ENCODE measurements around the gene BICRAL.
"Not testable (repeated sequence)": the region's sequence is repeated elsewhere in the genome, so short reads cannot be mapped to it uniquely, and the experiment has no call there.

BICRAL gene

GRCh38 chr6:42805297-42805861 is 23.5 kb downstream of the BICRAL start:
- no peak for DNase-seq (ENCODE audit: low read depth)
- no peak for TF ChIP-seq CTCF (conservative IDR thresholded peaks at IDR 0.05; ENCODE audit: low read length)
- H3K4me3 ChIP-seq (ENCODE audit: low read length), result no peak overlapping the region

GRCh38 chr6:42806359-42806758 is 24.5 kb downstream of the BICRAL start:
- H3K4me3 ChIP-seq (ENCODE audit: low read length); DNase-seq (ENCODE audit: low read depth): not testable (repeated sequence)

GRCh38 chr6:42808492-42809483 is 26.9 kb downstream of the BICRAL start:
- no peak overlapping the region for H3K4me3 ChIP-seq (ENCODE audit: low read length)
- DNase-seq (ENCODE audit: low read depth), result no peak
- TF ChIP-seq CTCF (conservative IDR thresholded peaks at IDR 0.05; ENCODE audit: low read length), result no peak

- DNase-seq (ENCODE audit: low read depth), result no peak
- no peak for TF ChIP-seq CTCF (conservative IDR thresholded peaks at IDR 0.05; ENCODE audit: low read length)
- no peak overlapping the region for H3K4me3 ChIP-seq (ENCODE audit: low read length)
Observed at GRCh38 chr6:42813074-42813645, 31.3 kb downstream of the BICRAL start.

DNA sequence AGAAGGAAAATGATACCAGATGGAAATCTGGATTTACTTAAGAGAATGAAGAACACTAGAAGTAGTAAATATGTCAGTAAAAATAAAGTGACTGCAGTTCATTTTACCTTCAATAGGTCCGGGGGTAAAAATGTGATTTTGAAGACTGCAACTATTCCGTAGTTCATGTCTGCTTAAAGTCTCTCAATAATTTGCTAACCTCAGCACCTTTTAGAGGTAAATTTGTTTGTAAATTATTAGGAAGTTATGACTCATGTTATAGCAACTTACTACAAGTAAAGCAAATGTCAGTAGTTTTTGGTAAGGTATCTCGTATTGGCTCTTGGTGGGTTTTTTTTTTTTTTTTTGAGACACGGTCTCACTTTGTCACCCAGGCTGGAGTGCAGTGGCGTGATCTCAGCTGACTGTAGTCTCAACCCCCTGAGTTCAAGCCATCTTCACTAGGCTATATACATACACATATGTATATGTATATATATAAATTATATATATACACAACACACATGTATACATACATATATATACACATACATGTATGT is 32.1 kb downstream of the BICRAL start:
- no peak overlapping the region for H3K4me3 ChIP-seq (ENCODE audit: low read length)
- DNase-seq (ENCODE audit: low read depth), result no peak
- TF ChIP-seq CTCF (conservative IDR thresholded peaks at IDR 0.05; ENCODE audit: low read length), result no peak

GRCh38 chr6:42815726-42816125 is 33.9 kb downstream of the BICRAL start:
- DNase-seq (ENCODE audit: low read depth); H3K4me3 ChIP-seq (ENCODE audit: low read length): not testable (repeated sequence)

GRCh38 chr6:42817907-42818306 is 36.1 kb downstream of the BICRAL start:
- no peak overlapping the region for H3K4me3 ChIP-seq (ENCODE audit: low read length)
- no peak for DNase-seq (ENCODE audit: low read depth)
- TF ChIP-seq CTCF (conservative IDR thresholded peaks at IDR 0.05; ENCODE audit: low read length), result no peak

Measured in AG10803 (cell line).